ENCODE data around the gene TMEM183A.

TMEM183A gene

DNA sequence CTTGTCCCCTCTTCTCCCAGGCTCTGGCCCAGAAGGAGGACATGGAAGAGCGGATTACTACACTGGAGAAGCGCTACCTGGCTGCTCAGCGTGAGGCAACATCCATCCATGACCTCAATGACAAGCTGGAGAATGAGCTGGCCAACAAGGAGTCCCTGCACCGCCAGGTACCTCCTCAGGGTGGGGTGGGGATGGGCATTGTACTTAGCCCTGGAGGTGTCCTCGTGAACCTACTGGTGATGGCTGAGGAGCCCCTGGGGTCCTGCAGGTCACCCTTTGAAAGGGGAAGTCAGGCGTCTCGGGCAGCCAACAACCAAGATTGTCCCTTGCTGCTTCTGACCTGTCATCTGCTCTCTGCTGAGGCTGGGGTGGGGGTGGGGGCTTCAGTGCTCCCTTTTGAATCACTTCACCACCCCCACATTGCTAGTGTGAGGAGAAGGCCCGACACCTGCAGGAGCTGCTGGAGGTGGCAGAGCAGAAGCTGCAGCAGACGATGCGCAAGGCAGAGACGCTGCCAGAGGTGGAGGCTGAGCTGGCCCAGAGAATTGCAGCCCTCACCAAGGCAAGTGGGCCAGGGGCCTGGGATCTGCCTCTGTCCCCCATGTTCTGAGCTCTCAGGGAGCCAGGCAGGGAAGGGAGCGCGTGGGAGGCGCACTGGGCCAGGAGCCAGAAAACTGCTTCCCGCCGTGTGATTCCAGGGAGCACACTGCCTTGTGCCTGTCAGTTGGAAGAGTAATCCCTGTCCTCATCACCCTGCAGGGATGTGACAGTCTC lies 38.8 kb downstream of the TMEM183A start:
- no peak for DNase-seq (ENCODE audit: low spot score)

DNA sequence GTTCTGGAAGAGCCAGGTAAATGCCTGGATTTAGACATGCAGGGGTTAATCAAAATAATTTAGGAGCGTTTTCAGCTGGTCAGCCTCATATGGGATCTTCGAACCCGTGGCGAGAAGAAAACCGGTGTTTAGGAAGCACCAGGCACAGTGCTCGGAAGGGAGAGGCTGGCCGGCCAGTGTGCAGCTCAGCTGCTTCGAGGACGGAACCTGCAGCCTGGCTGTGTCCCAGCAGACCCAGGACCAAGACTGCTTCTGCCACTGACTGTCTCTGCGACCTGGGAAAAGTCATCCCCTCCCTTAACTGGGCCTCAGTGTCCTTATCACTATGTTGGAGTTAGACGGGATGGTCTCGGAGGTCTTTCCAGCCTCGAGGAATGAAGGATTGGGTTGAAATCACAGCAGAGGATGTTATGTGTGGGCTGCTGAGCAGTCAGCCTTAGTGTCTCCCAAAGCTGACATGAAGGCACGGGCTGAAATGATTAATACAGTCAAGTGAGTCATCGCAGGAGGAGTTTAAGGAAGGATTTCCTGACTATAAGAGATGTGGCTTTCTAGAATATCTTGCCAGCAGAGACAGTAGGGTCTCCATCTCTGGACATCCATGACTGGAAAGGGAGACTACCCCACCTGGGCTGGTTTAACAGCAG lies 39.9 kb downstream of the TMEM183A start:
- DNase-seq (ENCODE audit: low spot score): no peak

DNA sequence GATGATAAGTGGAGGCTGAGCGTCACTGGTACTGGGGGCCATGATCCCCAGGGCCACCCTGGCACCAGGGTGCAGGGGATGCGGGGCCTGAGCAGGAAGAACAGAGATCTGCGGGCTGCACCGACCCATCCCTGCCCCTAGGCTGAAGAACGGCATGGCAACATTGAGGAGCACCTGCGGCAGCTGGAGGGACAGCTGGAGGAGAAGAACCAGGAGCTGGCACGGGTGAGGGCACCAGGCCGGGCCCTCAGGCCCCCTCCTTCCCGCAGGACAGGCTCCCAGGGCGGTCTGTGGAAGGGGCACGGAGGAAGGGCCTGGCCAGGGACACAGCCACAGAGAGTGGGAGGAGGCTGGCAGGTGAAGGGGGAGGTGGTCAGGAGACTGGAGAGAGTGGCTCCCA lies 40.9 kb downstream of the TMEM183A start:
- DNase-seq (ENCODE audit: low spot score): no peak

DNA sequence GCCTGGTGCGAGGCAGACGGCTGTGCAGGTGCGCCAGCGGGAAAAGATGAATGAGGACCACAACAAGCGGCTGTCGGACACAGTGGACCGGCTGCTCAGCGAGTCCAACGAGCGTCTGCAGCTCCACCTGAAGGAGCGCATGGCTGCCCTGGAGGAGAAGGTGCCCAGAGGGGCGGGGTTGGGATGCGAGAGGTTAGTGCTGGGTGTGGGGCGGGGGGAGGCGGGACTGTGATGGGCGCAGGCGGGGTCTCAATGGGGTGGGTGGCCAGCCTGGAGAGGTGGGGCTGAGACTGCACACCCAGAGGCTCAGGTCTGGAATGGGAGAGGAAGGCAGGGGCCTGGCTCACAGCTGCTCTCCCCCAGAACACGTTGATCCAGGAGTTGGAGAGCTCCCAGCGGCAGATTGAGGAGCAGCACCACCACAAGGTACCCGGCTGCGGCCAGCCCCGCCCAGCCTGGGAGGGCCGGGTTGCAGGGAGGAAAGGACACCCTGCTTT lies 41.4 kb downstream of the TMEM183A start:
- peak; percentile 65 for DNase-seq (ENCODE audit: low spot score)

DNA sequence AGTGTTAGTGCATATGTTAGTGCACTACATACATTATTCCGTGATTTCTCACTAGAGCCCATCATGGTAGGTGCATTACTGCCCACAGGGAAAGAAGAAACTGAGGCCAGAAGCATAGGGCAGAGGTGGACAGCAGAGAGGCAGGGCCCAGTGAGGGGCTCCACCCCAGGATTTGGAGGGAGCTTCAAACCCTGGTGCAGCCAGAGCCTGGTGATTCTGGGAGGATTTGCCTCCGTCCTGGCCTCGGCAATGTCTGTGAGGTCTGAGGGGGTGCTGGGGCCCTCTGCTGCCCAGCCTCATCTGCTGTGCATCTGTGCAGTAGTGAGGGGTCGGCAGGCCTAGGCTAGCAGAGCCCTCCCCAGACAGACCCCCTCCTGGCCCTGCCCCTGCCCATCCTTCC lies 41.9 kb downstream of the TMEM183A start:
- no peak for DNase-seq (ENCODE audit: low spot score)

DNA sequence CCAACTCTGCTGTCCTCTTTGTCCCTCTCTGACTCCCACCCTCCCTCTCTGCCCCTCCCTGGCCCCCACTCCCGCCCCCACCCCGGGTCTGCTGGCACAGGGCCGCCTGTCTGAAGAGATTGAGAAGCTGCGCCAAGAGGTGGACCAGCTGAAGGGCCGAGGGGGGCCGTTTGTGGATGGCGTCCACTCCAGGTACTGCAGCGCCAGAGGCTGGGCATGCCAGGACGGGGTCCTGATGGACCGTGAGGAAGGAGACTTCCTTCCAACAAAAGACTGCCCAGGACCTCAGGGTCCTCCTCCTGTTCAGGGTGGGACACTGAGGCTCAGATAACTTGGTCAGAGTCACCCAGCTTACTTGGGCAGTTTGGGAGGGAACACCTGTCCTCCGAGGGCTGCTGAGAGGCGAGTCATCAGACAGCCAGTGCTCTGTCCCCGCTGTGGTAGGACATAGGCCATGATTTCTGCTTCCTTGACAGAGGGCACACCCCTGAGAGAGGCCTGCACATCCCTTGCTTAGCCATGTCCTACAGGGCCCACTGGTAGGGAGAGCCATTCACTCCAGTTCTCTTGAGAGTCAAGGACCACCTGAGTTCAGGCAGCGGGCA lies 42.5 kb downstream of the TMEM183A start:
- DNase-seq (ENCODE audit: low spot score): no peak

DNA sequence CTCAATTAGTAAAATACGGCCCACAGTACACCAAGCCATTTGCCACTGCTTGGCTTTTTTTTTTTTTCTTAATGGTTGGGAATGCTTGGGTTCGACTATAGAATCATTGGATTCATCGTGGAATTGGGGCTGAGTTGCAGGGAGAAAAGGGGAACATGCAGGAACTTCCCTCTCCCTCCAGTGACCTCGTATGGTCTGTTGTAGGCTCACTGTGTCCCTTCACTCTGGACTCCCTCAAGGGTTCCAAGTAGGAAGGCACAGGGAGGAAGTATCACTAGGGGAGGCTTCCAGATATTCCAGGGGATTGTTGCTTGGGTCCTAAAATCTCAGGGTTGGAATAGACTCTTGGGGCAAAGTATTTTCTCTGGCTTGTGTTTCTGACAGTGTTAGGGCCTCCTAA lies 43.7 kb downstream of the TMEM183A start:
- DNase-seq (ENCODE audit: low spot score): no peak

DNA sequence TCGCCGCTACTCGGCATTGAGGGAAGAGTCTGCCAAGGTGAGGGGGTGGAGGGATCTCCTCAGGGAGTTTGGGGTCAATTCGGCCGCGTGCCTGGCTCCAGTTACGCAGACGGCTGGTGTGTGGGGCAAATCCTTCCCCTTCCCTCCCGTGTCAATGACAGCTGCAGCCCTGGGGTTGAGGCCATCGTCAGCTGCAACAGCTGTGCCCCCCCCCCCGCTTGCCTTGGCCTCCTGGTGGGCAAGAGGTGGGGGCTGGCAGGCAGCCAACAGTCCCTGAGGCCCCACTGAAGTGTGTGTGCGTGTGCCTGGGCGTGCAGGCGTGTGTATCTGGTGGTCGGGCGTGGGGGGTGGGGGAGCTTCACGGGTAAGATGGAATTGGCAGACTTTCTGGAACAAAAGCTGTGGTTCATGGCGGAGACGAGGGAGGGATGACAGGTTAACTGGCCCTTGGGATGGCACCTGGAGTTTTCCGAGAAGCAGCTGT lies 44.7 kb downstream of the TMEM183A start:
- no peak for DNase-seq (ENCODE audit: low spot score)

DNA sequence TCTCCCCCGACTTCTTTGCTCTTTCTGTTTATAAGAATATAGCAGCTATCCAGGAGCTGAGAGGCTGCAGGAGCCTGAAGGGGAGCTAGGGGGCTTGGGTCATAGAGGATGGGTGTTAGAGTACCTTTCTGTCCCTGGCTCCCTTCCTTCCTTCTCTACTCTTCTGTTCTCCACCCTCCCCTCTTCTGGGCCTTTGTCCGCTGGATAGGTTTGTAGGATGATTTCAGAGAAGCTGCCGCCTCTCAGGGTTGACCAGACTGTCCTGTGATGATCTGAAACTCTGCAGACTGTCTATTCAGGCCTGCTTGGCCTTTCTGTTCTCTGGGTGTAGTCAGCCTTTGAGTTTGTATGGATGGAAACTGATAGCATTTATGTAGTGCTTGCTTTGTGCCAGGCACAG lies 45.4 kb downstream of the TMEM183A start:
- no peak for DNase-seq (ENCODE audit: low spot score)

DNA sequence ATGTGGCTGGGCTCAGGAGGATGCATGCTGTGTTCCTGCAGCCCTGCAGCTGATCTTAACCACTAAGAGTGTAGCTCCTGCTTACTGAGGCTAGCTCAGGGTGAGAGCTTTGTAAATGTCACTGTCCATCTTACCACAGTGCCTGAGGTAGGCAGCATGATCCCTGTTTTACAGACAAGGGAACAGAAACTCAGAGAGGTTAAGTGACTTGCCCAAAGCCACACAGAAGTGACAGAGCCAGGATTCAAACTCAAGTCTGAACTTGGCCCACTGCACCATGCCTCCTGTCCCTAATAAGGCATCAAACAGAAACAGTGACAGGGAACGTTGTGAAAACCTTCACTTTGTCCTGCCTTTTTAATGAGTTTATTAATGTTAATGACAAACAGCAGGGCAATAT lies 47.0 kb downstream of the TMEM183A start:
- no peak for DNase-seq (ENCODE audit: low spot score)

DNA sequence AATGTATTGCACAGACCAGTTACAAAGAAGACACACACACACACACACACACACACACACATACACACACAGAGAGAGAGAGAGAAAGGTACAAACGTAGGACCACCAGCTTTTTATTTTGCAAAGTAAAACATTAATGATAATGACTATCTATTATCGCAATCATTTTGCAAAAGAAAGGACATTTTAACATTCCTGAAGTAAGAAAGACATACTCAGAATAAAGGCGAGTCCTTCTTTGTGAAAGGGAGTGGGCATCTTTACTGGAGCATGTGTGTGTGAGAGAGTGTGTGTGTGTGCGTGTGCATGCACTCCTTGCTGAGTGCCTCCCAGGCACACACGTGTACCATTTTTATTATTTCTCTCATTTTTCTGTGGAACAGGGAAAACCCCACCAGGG lies 47.5 kb downstream of the TMEM183A start:
- DNase-seq (ENCODE audit: low spot score): no peak

DNA sequence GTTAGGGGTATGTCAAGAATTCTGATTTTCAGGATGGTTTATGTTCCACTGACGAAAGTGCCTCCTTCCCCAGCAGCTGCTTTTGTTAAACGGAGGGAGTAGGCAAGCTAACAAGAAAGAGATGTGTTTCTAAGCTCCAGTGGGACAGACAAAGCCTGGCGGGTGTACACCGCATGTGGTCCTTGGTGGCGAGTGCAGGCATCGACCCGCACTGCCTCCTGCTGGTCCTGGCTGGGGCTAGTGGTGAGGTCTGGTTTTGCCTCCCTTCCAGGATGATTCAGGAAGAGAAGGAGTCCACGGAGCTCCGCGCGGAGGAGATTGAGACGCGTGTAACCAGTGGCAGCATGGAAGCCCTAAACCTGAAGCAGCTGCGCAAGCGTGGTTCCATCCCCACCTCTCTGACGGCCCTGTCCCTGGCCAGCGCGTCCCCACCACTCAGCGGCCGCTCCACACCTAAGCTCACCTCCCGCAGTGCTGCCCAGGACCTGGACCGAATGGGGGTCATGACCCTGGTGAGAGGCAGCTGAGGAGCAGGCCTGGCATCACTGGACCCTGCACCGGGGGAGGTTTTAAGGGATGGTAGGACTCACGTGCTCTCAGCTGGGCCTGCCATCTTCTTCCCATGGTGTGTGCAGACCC lies 48.1 kb downstream of the TMEM183A start:
- no peak for DNase-seq (ENCODE audit: low spot score)

DNA sequence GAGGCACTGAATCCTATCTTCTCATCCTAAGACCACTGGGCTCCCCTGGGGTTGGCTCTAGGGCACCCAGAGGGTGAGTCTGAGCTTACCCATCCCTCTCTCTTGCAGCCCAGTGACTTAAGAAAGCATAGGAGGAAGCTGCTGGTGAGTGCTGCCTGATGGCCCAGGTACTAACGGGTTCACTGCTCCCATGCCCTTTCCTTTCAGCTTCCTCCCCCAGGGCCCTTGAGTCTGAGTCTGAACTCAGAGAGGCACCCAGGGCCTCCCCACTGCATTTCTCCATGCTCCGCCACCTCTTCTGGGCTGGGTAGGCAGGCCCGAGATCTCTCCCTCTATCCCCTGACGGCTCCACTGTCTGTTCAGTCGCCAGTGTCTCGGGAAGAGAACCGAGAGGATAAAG lies 48.8 kb downstream of the TMEM183A start:
- no peak for DNase-seq (ENCODE audit: low spot score)

DNA sequence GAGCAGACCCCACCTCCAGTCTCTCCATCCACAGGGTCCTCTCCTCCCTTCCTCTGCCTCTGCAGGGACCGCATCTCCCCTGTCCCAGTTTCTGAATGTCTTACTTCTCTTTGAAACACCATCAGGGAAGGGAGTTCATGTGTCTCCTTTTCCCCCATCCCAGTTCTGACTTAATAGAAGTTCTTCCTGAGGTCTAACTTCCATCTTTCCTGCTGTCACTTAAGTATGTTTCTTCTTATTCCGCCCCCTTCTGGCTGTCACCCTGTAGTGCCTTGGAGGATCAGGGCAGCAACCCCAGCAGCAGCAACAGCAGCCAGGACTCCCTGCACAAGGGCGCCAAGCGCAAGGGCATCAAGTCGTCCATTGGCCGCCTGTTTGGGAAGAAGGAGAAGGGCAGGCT lies 49.3 kb downstream of the TMEM183A start:
- DNase-seq (ENCODE audit: low spot score): no peak

DNA sequence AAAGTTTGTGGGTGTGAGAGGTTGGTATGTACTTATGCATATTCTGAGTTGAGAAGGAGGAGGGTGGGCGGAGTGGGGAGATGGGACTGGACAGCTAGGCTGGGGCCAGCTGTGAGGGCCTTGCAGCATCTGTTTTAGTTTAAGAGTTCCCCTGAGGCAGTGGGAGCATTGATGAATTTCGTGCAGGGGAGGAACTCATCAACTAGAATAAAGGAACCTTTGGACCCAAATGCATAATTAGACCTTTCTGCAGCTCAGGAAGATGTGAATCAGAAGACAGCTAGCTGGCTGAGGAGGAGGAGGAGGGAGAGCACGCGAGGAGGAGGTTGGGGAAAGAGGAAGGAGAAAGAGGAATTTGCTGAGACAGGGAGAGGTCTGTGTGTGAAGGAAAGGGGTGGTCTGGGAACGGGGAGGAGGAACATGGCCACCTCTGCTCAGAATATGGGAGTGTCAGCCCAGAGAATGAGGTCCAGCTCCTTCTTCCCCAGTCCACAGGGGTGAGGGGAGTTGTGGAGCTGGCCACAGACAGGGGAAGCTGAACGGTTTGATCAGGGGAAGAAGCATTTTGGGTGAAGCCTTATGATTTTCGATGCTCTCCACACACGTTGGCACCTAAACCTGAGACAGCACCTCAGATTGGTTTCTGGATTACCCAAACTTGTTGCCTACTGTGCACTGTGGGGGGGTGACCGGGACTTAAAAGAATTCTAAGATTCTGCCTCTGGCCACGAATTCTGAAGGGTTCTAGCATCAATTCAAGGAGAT lies 50.9 kb downstream of the TMEM183A start:
- no peak for DNase-seq (ENCODE audit: low spot score)

DNA sequence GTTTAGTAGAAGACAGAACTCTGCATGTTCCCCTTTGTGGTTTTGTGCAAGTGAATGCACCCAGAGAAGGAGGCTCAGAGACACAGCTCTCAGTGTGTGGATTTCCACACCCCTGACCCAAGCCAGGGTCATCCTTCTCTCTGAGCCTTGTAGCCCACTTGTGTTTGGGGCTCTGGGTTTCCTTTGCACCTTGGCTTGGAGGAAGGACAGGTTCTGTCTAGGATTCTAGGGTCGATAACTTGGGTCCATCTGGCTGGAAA lies 51.4 kb downstream of the TMEM183A start:
- no peak for DNase-seq (ENCODE audit: low spot score)

DNA sequence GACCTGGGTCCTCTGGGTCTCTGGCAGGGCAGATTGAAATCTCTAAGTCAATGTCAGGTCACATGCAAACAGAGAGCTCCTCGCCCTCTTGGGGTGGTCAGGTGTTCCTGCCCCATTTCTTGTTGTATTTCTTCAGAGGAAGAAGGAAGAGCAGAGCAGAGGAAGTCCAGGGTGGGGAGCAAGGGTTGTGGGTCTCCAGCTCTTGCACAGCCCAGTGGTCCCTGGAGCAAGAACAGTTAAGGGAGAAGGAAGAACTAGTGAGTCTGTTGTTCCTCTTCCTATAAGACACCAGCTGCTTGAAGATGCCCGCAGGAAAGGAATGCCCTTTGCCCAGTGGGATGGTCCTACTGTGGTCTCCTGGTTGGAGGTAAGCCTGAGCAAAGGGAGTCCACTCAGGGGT lies 52.3 kb downstream of the TMEM183A start:
- DNase-seq (ENCODE audit: low spot score): no peak

DNA sequence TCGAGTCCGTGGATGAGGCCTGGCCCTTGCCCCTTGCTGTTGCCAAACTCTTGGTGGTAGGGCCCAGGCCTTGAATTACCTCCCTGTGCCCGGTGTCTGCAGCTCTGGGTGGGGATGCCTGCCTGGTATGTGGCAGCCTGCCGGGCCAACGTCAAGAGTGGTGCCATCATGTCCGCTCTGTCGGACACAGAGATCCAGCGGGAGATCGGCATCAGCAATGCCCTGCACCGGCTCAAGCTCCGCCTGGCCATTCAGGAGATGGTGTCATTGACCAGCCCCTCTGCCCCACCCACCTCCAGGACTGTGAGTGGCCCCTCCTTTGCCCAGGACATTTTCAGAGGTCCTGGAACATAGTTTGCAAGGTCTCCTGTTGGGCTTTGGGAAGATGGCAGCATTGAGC lies 52.9 kb downstream of the TMEM183A start:
- DNase-seq (ENCODE audit: low spot score): no peak

DNA sequence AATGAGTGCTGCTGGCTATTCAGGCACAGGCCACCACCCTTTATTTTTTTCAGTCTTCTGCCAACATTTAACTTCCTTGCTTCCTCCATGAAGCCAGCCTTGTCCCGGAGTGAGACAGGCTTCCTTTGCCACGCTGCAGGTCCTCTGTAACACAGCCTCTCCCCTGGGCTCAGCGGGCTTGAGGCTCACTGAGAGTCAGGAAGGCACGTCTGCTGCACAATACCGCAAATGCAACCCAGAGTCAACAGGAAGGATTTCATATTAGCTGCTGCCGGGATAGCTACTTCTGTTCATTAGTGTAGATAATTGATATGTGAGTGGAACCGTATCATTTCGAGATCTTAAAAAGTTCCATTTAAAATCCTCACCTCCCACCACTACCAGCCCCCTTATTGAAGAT lies 56.1 kb downstream of the TMEM183A start:
- DNase-seq (ENCODE audit: low spot score): no peak

DNA sequence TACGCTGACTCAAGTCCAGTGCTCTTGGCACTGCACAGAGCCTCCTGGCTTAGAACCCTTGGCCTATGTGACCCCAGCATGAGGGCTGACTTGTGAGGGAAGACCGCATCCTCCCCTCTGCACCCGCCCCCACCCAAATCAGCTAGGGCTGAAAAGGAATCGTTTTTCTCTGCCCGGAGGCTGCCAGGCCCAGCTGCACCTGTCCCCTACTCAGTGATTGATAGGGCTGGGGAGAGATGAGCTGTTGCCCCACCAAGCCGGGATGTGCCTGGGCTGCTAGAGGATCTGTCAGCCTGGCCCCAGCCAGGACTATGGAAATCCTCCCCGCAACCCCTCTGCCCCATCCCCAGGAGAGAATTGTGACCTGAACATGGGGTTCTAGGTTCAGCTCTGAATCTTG lies 58.0 kb downstream of the TMEM183A start:
- no peak for DNase-seq (ENCODE audit: low spot score)

DNA sequence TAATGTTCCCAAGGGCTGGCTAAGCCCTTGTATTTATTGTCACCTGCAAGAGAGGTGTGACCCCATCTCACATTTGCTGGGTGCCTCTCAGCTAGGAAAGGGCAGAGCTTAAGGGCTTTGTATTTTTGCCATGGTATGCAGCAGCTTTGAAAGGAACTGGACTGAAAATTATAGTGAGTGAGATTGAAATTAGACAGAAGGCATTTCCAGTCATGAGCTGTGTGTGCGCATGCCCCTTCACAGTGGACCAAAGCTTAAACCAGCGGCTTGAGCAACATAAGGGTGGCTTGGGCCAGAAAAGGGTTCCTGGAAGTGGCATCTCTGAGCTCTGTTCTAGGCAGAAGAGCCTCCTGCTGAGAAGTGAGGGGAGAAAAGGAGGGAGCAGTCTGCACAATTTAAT lies 58.8 kb downstream of the TMEM183A start:
- no peak for DNase-seq (ENCODE audit: low spot score)

DNA sequence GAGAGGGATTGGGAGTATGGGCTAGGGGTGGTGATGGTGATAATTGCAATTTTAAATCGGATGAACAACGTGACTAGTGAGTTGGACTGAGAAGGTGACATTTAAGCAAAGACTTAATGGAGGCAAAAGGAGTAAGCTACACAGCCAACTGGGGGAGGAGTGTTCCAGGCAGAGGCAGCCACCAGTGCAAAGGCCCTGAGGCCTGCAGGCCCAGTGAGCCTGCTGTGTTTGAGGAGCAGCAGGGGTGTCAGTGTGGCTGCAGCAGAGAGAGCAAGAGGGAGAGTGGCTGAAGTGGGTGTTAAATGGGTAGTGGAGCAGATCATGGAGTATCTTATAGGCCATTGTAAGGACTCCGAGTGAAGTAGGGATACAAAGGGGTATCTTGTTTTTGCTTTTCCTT lies 59.8 kb downstream of the TMEM183A start:
- DNase-seq (ENCODE audit: low spot score): no peak

Data from D341Med (cell line).